ENCODE measurements around the gene B3GNT7.
"Not testable (repeated sequence)": the region's sequence is repeated elsewhere in the genome, so short reads cannot be mapped to it uniquely, and the experiment has no call there.

The B3GNT7 gene

GRCh38 chr2:231397011-231397927 lies 1.8 kb downstream of the B3GNT7 start:
- H3K9me3 Mint-ChIP-seq, result no peaks in the 10 kb centered on the region
- peaks cover 40% of the 10 kb centered on the region for H3K4me1 Mint-ChIP-seq (ENCODE audit: low read depth)
- peaks cover 41% of the 10 kb centered on the region for H3K27me3 Mint-ChIP-seq
- no peaks in the 10 kb centered on the region for H3K36me3 Mint-ChIP-seq (ENCODE audit: low read depth)
- no peak overlapping the region for H3K27ac Mint-ChIP-seq
- no peak overlapping the region for H3K4me3 Mint-ChIP-seq
- intact Hi-C loops (cut with micrococcal nuclease), result no loop called here

- H3K4me3 Mint-ChIP-seq, result no peak overlapping the region
- H3K9me3 Mint-ChIP-seq, result no peaks in the 10 kb centered on the region
- H3K4me1 Mint-ChIP-seq (ENCODE audit: low read depth), result peaks cover 34% of the 10 kb centered on the region
- H3K27me3 Mint-ChIP-seq, result peaks cover 37% of the 10 kb centered on the region
- no peaks in the 10 kb centered on the region for H3K36me3 Mint-ChIP-seq (ENCODE audit: low read depth)
- H3K27ac Mint-ChIP-seq, result no peak overlapping the region
- intact Hi-C loops (cut with micrococcal nuclease), result no loop called here
These were observed 2.4 kb downstream of the B3GNT7 start for GRCh38 chr2:231397928-231398294.

- Mint-ChIP-seq H3K27me3 (peaks cover 32% of the 10 kb centered on the region), H3K4me1 (ENCODE audit: low read depth) (peaks cover 27% of the 10 kb centered on the region), H3K9me3 (no peaks in the 10 kb centered on the region), H3K27ac (no peak overlapping the region), H3K36me3 (ENCODE audit: low read depth) (no peaks in the 10 kb centered on the region), H3K4me3 (no peak overlapping the region)
- intact Hi-C loops (cut with micrococcal nuclease), result no loop called here
These were observed 3.1 kb downstream of the B3GNT7 start for GRCh38 chr2:231398585-231398984.

GRCh38 chr2:231399046-231399852 lies 3.7 kb downstream of the B3GNT7 start:
- no peak overlapping the region for H3K4me3 Mint-ChIP-seq
- no peaks in the 10 kb centered on the region for H3K36me3 Mint-ChIP-seq (ENCODE audit: low read depth)
- H3K4me1 Mint-ChIP-seq (ENCODE audit: low read depth), result peaks cover 24% of the 10 kb centered on the region
- H3K27ac Mint-ChIP-seq, result no peak overlapping the region
- intact Hi-C loops (cut with micrococcal nuclease), result no loop called here
- H3K9me3 Mint-ChIP-seq, result no peaks in the 10 kb centered on the region
- H3K27me3 Mint-ChIP-seq, result peaks cover 26% of the 10 kb centered on the region

- H3K27ac Mint-ChIP-seq, result peak overlapping the region; percentile 37
- H3K4me3 Mint-ChIP-seq, result no peak overlapping the region
- H3K4me1 Mint-ChIP-seq (ENCODE audit: low read depth), result peaks cover 17% of the 10 kb centered on the region
- intact Hi-C loops (cut with micrococcal nuclease), result loop anchor here (5.0 kb wide), 1 partner anchor 103 kb away; no protein-coding TSS in a partner anchor
- no peaks in the 10 kb centered on the region for H3K36me3 Mint-ChIP-seq (ENCODE audit: low read depth)
- H3K27me3 Mint-ChIP-seq, result peaks cover 18% of the 10 kb centered on the region
- H3K9me3 Mint-ChIP-seq, result no peaks in the 10 kb centered on the region
These were observed 4.6 kb downstream of the B3GNT7 start for GRCh38 chr2:231399853-231400680.

GRCh38 chr2:231400681-231401080 lies 5.2 kb downstream of the B3GNT7 start:
- H3K4me3 Mint-ChIP-seq; H3K27ac Mint-ChIP-seq; H3K9me3 Mint-ChIP-seq; H3K36me3 Mint-ChIP-seq (ENCODE audit: low read depth): not testable (repeated sequence)
- H3K4me1 Mint-ChIP-seq (ENCODE audit: low read depth), result peaks cover 20% of the 10 kb centered on the region
- H3K27me3 Mint-ChIP-seq, result peaks cover 15% of the 10 kb centered on the region
- intact Hi-C loops (cut with micrococcal nuclease), result loop anchor here (5.0 kb wide), 1 partner anchor 103 kb away; no protein-coding TSS in a partner anchor

- not testable (repeated sequence) for H3K9me3 Mint-ChIP-seq; H3K4me3 Mint-ChIP-seq; H3K36me3 Mint-ChIP-seq (ENCODE audit: low read depth)
- Mint-ChIP-seq H3K27ac (peak overlapping the region; percentile 36), H3K27me3 (peaks cover 15% of the 10 kb centered on the region), H3K4me1 (ENCODE audit: low read depth) (peaks cover 24% of the 10 kb centered on the region)
- intact Hi-C loops (cut with micrococcal nuclease), result loop anchor here (5.0 kb wide), 1 partner anchor 104 kb away; no protein-coding TSS in a partner anchor
These were observed 5.6 kb downstream of the B3GNT7 start for GRCh38 chr2:231401101-231401500.

- H3K27ac Mint-ChIP-seq, result not testable (repeated sequence)
These were observed 8.1 kb downstream of the B3GNT7 start for GRCh38 chr2:231403421-231404182.

GRCh38 chr2:231404183-231404578 lies 8.7 kb downstream of the B3GNT7 start:
- H3K9me3 Mint-ChIP-seq; H3K4me3 Mint-ChIP-seq; H3K27me3 Mint-ChIP-seq; H3K36me3 Mint-ChIP-seq (ENCODE audit: low read depth); H3K27ac Mint-ChIP-seq: not testable (repeated sequence)
- intact Hi-C loops (cut with micrococcal nuclease), result loop anchor here (5.0 kb wide), 1 partner anchor 107 kb away; no protein-coding TSS in a partner anchor
- H3K4me1 Mint-ChIP-seq (ENCODE audit: low read depth), result peaks cover 18% of the 10 kb centered on the region

More at GRCh38 chr2:231403421-231404182, 8.1 kb downstream of the B3GNT7 start:
- not testable (repeated sequence) for H3K27me3 Mint-ChIP-seq; H3K9me3 Mint-ChIP-seq; H3K4me3 Mint-ChIP-seq; H3K36me3 Mint-ChIP-seq (ENCODE audit: low read depth)
- peaks cover 18% of the 10 kb centered on the region for H3K4me1 Mint-ChIP-seq (ENCODE audit: low read depth)
- intact Hi-C loops (cut with micrococcal nuclease), result loop anchor here (5.0 kb wide), 1 partner anchor 106 kb away; no protein-coding TSS in a partner anchor

- H3K27ac Mint-ChIP-seq; H3K36me3 Mint-ChIP-seq (ENCODE audit: low read depth); H3K4me3 Mint-ChIP-seq; H3K4me1 Mint-ChIP-seq (ENCODE audit: low read depth); intact Hi-C loops (cut with micrococcal nuclease); H3K9me3 Mint-ChIP-seq: not testable (repeated sequence)
- H3K27me3 Mint-ChIP-seq, result peaks cover 16% of the 10 kb centered on the region
These were observed 10.3 kb downstream of the B3GNT7 start for GRCh38 chr2:231405601-231406367.

GRCh38 chr2:231407686-231408085 lies 12.2 kb downstream of the B3GNT7 start:
- H3K4me3 Mint-ChIP-seq; H3K36me3 Mint-ChIP-seq (ENCODE audit: low read depth); intact Hi-C loops (cut with micrococcal nuclease); H3K27ac Mint-ChIP-seq: not testable (repeated sequence)
- peaks cover 32% of the 10 kb centered on the region for H3K27me3 Mint-ChIP-seq
- H3K4me1 Mint-ChIP-seq (ENCODE audit: low read depth), result peaks cover 13% of the 10 kb centered on the region
- H3K9me3 Mint-ChIP-seq, result peaks cover 11% of the 10 kb centered on the region

GRCh38 chr2:231408304-231408703 lies 12.8 kb downstream of the B3GNT7 start:
- not testable (repeated sequence) for H3K4me3 Mint-ChIP-seq

More at GRCh38 chr2:231408304-231408703, 12.8 kb downstream of the B3GNT7 start:
- Mint-ChIP-seq H3K4me1 (ENCODE audit: low read depth) (peaks cover 14% of the 10 kb centered on the region), H3K27me3 (peaks cover 34% of the 10 kb centered on the region), H3K9me3 (peaks cover 11% of the 10 kb centered on the region)
- intact Hi-C loops (cut with micrococcal nuclease); H3K27ac Mint-ChIP-seq; H3K36me3 Mint-ChIP-seq (ENCODE audit: low read depth): not testable (repeated sequence)
